Esophagus squamous epithelium (tissue), 5 donors: ENCODE results near the gene ADGRG4. TPM values are rescaled to one million over a fixed set of nuclear protein-coding genes. Genes with fewer than 3 reads are reported as not detected.

Source experiments
- DNase-seq: peaks from one replicate; lab custom pipeline; 2025; lab: John Stamatoyannopoulos, UW
- H3K27ac ChIP-seq, 4 donors: fragments of 200-600 bp; sonication (generic); one replicate each; pipeline ENCODE4 v1.5.1; 2016 to 2019; ENCODE audit warnings: mild to moderate bottlenecking in 1 of 4
- H3K27me3 ChIP-seq, 4 donors: fragments of 200-600 bp; sonication (generic); 1 replicate in 3 of 4; 2 replicates in 1 of 4; pipeline versions ENCODE4 v1.5.1 to v1.6.0; 2017 to 2021; ENCODE audit warnings: antibody characterized with exemption in 1 of 4
- H3K36me3 ChIP-seq, 3 donors: fragments of 200-600 bp; sonication (generic); one replicate each; pipeline ENCODE4 v1.5.1; 2016 to 2019
- H3K4me1 ChIP-seq, 3 donors: fragments of 200-600 bp; sonication (generic); one replicate each; pipeline ENCODE4 v1.5.1; 2017 to 2019
- H3K4me3 ChIP-seq, 4 donors: fragments of 200-600 bp; sonication (generic); 1 replicate in 3 of 4; 2 replicates in 1 of 4; pipeline ENCODE4 v1.5.1; 2016 to 2019; ENCODE audit warnings: mild to moderate bottlenecking in 2 of 4, moderate library complexity in 1 of 4
- H3K9me3 ChIP-seq, 3 donors: fragments of 200-600 bp; sonication (generic); one replicate each; pipeline ENCODE4 v1.5.1; 2016 to 2019
- CTCF ChIP-seq, 6 experiments: fragments of 450-650 bp in 4 of 6; fragments of 200-600 bp in 2 of 6; sonication (generic) in 2 of 6; IDR thresholded peaks; one replicate each; pipeline ENCODE4 v1.5.1; 2016 to 2019; ENCODE audit warnings: antibody characterized with exemption in 6 of 6, mild to moderate bottlenecking in 4 of 6, moderate library complexity in 4 of 6
- POLR2A ChIP-seq, 4 donors: fragments of 450-650 bp; IDR thresholded peaks; one replicate each; pipeline ENCODE4 v1.6.1; 2017; ENCODE audit warnings: antibody characterized with exemption in 4 of 4, mild to moderate bottlenecking in 4 of 4, moderate library complexity in 3 of 4
- WGBS, 2 donors: methylation state at CpG; one replicate each; pipeline ENCODE4 v1.1.5; 2018; 5-methylcytosine and 5-hydroxymethylcytosine counted together
- intact Hi-C: fragments of 100-400 bp; cut with DNase I; formaldehyde crosslinking; loops from one replicate; pipeline ENCODE4 v1.15.0; 2022
- total RNA-seq, 4 donors: library from RNA; depleted of rRNA; stranded (reverse); fragments of >200 nt; gene quantifications; one replicate each; pipeline ENCODE4 v1.1.0, GENCODE V29; 2016
- donor health status: DM: yes; HTN: yes; CAD: no.

ADGRG4 gene
- total RNA-seq, 4 donors from 2014 or later, result 0.19 TPM; not detected in 3

DNA sequence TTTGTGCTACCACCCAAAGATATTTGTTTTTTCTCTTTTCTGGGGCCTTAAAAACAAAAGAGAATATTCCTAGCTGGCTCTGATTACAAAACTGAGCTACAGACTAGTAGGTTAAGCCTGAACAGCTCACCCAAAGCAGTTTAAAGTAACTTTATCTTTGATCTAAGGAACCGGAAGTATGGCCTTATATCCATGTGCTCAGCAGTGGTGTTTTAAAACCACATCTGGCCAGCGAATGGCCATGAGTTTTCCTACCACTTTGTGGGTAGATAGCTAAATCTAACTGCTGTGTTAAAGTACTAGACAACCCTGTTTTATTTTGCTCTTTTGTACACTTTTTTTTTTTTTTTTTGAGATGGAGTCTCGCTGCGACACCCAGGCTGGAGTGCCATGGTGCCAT is 24.6 kb downstream of the ADGRG4 start:
- intact Hi-C loops, result no loop called here
- DNase-seq, result no peak
- Histone ChIP-seq H3K27ac (no peak overlapping the region), H3K36me3 (no peaks in the 10 kb centered on the region), H3K4me3 (no peak overlapping the region), H3K27me3 (no peaks in the 10 kb centered on the region), H3K4me1 (no peaks in the 10 kb centered on the region), H3K9me3 (no peaks in the 10 kb centered on the region)
- 67 to 70% methylated on average over 2 to 3 of the region's 4 CpGs for WGBS, 2 donors
- TF ChIP-seq POLR2A (IDR thresholded peaks at IDR 0.05), result no peak
- TF ChIP-seq CTCF (IDR thresholded peaks at IDR 0.05), result no peak

- Histone ChIP-seq H3K9me3 (no peaks in the 10 kb centered on the region), H3K27me3 (no peaks in the 10 kb centered on the region), H3K27ac (no peak overlapping the region), H3K36me3 (no peaks in the 10 kb centered on the region), H3K4me3 (no peak overlapping the region), H3K4me1 (no peaks in the 10 kb centered on the region)
- intact Hi-C loops, result no loop called here
- no peak for TF ChIP-seq POLR2A (IDR thresholded peaks at IDR 0.05)
- TF ChIP-seq CTCF (IDR thresholded peaks at IDR 0.05), result no peak
- WGBS, 2 donors, result 49 to 75% methylated on average over 2 of the region's 2 CpGs
- DNase-seq, result no peak
Measured at GRCh38 chrX:136328933-136329332, 28.2 kb downstream of the ADGRG4 start.

- intact Hi-C loops, result no loop called here
- H3K36me3 ChIP-seq, result no peaks in the 10 kb centered on the region
- 90 to 100% methylated on average over 1 of the region's 1 CpG for WGBS, 2 donors
Measured at GRCh38 chrX:136336623-136337022, 35.9 kb downstream of the ADGRG4 start.

DNA sequence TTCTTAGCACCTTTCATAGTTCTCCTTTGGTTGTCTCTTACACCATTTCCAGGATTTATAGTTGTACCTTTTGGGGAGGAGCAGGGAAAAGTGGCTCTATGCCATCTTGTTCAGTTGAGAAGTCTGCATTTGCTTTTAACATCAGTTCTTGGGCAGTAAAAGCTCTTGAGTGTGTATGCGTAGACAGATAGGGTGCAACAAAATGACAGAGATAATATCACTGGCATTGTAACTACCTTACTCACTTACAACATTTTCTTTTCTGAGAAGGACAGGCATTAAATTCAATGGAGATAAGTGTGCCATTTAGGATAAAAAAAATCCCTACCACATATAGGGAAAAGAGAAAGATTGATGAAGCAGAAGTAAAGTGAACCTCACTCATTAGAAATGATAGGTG is 38.9 kb downstream of the ADGRG4 start:
- H3K36me3 ChIP-seq, result no peaks in the 10 kb centered on the region
- no peak for DNase-seq

More at GRCh38 chrX:136336623-136337022, 35.9 kb downstream of the ADGRG4 start:
- Histone ChIP-seq H3K4me1 (no peaks in the 10 kb centered on the region), H3K27ac (no peak overlapping the region), H3K27me3 (no peaks in the 10 kb centered on the region), H3K9me3 (no peaks in the 10 kb centered on the region), H3K4me3 (no peak overlapping the region)
- no peak for DNase-seq
- peak in 4 of 6 experiments; percentile 6 to 34 (median 23) for TF ChIP-seq CTCF (IDR thresholded peaks at IDR 0.05)
- no peak for TF ChIP-seq POLR2A (IDR thresholded peaks at IDR 0.05)

GRCh38 chrX:136344320-136344719 is 43.6 kb downstream of the ADGRG4 start:
- TF ChIP-seq CTCF (IDR thresholded peaks at IDR 0.05), result no peak
- no peak for TF ChIP-seq POLR2A (IDR thresholded peaks at IDR 0.05)
- no peaks in the 10 kb centered on the region for H3K4me1 ChIP-seq
- H3K36me3 ChIP-seq, result no peaks in the 10 kb centered on the region
- H3K9me3 ChIP-seq, result no peaks in the 10 kb centered on the region
- H3K27me3 ChIP-seq, result no peaks in the 10 kb centered on the region
- H3K4me3 ChIP-seq, result no peak overlapping the region
- DNase-seq, result no peak
- intact Hi-C loops, result no loop called here
- no peak overlapping the region for H3K27ac ChIP-seq

More for the DNA sequence above, 38.9 kb downstream of the ADGRG4 start:
- intact Hi-C loops, result no loop called here
- no peaks in the 10 kb centered on the region for H3K4me1 ChIP-seq
- H3K9me3 ChIP-seq, result no peaks in the 10 kb centered on the region
- H3K4me3 ChIP-seq, result no peak overlapping the region
- 80% methylated on average over 1 of the region's 1 CpG; no CpG with 5 or more reads in 1 of the 2 donors for WGBS, 2 donors
- no peak for TF ChIP-seq POLR2A (IDR thresholded peaks at IDR 0.05)
- TF ChIP-seq CTCF (IDR thresholded peaks at IDR 0.05), result no peak
- no peak overlapping the region for H3K27ac ChIP-seq
- no peaks in the 10 kb centered on the region for H3K27me3 ChIP-seq
